GM20000 (cell line): ENCODE results near the gene PTPN3.
"Not testable (repeated sequence)": the region's sequence is repeated elsewhere in the genome, so short reads cannot be mapped to it uniquely, and the experiment has no call there.

Source experiments
- DNase-seq: peaks from one replicate; pipeline ENCODE4 v3.0.0; 2012; ENCODE audit warnings: low spot score
- CTCF ChIP-seq: IDR thresholded peaks from 2 replicates; pipeline ENCODE4 v1.5.1; 2012; ENCODE audit warnings: mild to moderate bottlenecking, control low read depth; ENCODE audit errors: extremely low read depth, missing control alignments

Gene PTPN3

DNA sequence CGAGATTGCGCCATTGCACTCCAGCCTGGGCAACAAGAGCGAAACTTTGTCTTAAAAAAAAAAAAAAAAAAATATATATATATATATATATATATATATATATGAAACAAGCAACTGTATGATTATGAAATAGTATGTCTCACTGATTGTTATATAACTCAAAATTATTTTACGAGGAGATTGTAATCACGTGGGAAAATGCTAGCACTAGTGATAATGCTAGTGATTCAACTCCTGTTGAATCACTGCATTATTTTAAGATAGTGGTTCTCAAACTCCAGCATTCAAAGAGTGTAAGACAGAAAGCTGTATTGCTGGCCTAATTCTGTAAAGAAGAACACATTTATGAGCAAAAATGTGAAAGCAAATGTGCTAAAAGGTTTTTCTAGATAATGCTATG is 12.4 kb upstream of the PTPN3 start:
- no peak for DNase-seq
- TF ChIP-seq CTCF: no peak

DNA sequence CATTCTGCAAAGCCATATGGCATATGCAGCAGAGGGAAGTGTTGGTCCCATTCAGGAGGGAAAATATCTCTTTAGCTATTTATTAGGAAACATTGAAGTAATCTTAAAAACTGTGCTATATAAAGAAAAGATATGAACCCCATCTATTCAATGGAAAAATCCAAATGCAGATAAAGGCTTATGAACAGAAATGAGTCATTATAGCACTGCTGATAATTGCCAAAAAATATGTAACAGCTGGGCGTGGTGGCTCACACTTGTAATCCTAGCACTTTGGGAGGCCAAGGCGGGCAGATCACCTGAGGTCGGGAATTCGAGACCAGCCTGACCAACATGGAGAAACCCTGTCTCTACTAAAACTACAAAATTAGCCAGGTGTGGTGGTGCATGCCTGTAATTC is 11.9 kb upstream of the PTPN3 start:
- DNase-seq: not testable (repeated sequence)

DNA sequence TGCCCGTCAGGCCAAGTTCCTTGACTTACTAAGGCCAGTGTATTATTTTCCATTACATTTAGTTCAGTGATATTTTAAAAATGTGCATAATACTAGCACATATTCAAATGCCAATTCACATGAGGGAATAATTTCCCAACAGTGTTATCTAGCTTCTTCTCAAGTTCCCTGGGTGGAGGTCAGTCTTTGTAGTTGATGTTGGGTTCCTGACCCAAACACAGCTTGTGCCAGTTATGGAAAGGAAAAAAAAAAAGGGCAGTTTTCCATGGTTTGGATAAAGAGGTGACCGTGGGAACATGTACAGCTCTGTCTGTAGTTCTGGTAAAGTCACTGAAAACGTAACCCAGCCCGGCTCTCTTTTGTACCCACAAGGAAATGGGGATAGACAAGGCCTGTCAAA is 11.5 kb upstream of the PTPN3 start:
- no peak for TF ChIP-seq CTCF

DNA sequence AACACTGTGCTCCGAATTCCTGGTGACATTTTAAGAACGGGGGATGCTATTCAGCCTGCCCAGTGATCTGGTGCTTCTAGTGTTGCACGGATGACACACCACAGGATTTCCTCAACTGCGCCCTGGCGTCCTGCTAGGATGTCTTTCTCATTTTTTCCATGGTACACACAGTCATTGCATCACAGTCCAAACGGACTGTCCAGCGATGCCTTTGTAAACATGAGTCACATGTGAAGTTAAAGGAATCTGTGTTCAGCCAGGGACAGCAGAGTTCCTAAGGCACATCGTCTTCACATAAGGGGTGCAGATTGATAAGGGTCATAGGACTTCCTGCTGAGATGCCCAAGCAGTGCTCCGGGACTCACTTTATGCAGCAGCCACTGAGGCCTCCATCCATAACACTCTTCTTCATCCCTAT is 9.3 kb upstream of the PTPN3 start:
- no peak for DNase-seq
- no peak for TF ChIP-seq CTCF

More for the DNA sequence above, 11.5 kb upstream of the PTPN3 start:
- DNase-seq: no peak

GRCh38 chr9:109506097-109506712 is 8.1 kb upstream of the PTPN3 start:
- no peak for TF ChIP-seq CTCF
- DNase-seq: no peak

- no peak for TF ChIP-seq CTCF
- no peak for DNase-seq
These were observed 6.6 kb upstream of the PTPN3 start for GRCh38 chr9:109504689-109505088.

DNA sequence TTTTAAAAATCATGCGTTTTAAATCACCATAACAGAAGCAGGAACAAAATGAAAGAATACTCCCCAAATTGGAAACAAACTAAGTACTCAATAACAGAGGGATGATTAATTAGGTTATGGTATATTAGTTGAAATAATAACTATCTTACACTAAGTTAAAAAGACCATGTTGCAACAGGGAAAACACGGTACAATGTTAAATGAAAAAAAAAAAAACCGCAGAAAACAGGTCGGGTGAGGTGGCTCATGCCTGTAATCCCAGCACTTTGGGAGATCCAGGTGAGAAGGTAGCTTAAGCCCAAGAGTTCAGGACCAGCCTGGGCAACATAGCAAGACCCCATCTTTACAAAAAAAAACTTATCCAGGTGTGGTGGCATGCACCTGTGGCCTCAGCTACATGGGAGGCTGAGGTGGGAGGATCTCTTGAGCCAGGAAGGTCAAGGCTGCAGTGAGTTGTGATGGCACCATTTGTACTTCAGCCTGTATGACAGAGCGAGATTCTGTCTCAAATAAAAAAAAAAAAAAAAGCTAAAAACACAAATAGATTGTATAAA is 2.4 kb upstream of the PTPN3 start:
- no peak for TF ChIP-seq CTCF
- DNase-seq: no peak
